SIG-M5 treated with dmso at 0.1 percent for 504 hours (cell line): ENCODE results near the gene FDXR.

ENCODE experiments used
- DNase-seq: peaks from one replicate; lab custom pipeline; 2025; ENCODE audit not compliant: unreplicated experiment; lab: John Stamatoyannopoulos, UW

FDXR gene

DNA sequence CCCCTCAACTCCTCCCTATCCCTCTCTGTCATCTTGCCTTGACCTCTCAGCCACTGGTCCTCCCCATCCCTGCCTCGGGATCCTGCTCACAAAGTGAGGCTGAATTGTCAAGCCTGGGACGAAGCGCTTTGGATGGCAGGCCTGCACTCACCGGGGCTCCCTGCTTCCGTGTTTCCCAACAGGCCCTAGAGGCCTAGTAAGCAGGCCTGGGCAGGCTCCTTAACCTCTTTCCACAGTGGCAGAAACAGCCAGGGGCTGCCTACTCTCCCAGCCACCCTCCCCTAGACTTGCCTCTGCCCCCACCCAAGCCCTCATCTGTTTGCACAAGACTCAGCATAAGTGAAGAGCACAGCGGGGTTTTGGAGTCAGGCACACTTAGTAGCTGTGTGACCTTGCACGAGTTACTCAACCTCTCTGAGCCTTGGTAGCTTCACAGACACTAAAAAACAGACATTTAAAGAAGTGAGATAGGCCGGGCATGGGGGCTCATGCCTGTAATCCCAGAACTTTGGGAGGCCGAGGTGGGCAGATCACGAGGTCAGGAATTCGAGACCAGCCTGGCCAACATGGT lies 25.7 kb upstream of the FDXR start:
- DNase-seq: no peak

DNA sequence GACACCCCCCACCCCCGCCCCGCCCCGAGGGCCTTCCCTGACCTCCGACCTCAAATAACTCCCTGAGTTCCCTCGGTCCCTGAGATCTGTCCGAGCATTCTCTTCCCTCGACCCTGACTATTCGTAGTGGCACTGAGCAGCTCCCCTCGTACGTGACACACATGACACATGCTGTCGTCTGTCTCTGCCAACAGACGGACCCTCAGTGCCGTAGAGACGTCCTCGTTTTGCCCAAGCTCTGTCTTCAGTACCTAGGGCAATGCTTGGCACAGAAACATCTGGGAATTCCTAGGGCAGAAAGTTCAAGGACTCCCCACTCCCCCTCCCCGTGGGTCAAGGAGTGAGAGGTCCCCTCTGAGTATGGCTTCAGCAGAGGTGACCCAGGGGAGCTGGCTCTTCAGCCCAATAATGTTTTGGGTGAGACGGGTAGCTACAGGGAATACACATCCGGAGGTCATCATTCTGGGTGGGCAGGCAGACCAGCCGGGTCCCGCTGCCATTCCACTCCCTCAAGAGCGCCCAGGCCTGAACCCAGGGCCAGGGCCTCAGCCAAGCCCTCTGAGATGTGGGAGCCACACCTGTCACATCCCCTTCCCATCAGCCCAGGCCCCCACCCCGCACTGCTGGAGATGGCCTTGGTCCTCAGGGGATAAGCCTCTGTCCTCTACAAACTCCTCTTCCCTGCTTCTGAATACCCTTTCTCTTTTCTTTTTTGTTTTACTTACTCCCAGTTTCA lies 21.3 kb upstream of the FDXR start:
- DNase-seq: no peak

DNA sequence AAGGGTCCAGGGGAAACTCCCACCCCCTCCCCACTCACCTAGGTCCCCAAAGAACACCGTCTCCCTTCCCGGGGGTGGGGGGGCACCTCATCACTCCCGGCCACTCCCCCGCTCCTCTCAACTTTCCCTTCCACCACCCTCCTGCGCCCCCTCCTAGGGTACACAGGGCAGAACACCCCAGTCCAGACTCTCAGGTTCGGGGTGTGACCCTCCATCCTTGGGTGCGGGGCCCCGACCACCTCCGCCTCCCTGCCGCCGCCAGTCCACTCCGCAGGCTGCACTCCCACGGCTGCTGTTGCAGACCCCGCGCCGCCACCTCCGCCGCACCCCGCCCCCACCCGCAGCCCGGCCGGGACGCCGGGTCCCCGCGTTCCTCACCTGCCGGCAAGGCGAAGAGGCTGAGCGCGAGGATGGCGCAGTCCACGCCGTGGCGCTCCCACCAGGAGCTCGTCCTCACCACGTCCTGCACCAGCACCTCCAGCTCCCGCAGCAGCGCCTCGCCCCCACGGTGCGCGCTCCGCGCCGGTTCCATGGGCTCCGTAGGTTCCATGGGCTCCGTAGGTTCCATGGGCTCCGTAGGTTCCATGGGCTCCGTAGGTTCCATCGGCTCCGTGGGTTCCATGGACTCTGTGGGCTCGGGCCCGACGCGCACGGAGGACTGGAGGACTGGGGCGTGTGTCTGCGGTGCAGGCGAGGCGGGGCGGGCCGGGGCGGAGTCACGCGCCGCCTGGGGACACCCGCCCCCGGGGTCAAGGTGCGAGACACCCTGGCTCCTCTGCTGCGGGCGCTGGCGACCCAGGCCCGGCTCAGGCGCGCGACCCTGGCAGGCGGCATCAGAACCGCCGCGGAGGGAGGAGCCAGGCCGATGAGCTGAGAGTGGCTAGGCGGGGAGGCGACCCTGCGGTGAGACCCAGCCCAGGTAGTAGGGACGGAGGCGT lies 20.4 kb upstream of the FDXR start, which contains the start of gene FADS6:
Gene FADS6 (minus strand): TSS at position 660 of the 938 bp plus-strand sequence. CDS start 38 bp downstream, at position 622.
- DNase-seq: no peak

DNA sequence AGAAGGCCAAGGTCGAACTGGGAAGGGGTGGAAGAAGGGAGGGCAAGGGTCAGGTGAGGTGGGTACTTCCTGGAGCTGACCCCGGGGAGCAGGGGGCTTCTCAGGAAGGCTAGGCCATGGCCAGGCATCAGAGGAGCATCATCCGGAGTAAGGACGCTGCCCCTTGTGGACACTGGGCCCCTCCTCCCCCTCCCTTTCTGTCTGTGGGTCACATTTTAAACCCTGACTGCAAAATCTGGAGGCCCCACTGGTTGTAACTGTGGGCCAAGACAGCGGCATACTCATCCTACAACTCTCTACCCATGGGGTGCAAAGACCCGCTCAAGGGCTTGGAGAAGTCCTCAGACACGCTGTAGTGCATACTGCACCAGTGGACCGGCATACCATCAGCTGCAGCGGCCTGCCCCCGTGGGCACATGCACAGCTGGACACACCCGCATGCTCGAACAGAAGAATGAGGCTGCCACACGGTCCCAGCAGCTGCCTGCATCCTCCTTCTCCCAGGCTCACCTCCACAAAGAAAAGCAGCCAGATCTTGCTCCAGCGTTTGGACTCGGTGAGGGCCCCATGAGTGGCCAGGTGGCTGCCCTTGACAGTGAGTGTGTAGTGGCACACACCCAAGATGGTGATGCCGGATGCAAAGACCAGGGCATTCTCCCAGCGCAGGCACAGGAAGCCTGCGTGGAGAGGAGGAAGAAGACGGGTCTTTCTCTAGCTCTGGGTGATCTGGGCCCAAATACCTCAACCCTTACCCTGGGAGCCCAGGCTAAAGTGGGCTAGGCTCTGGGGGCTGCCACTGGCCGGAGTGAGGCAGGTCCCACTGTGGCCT lies 19.4 kb upstream of the FDXR start:
- DNase-seq: no peak

DNA sequence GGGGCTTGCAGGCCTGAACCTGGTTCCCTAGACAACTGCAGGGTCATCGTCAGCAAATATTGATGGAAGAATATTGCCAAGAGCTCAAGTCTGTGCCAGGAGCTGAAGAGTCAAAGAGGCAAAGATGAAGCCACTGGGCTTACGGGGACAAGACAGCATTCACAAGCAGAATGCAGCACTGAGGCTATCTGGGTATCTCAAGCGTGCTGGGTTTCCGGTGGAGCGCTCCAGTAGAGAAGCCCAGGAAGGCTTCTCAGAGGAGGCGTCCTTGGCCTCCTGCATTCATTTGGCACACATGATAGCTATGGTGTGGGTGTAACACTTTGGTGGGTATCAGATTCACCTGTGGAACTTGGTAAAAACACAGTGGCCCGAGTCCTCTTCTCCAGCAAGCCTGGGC lies 17.8 kb upstream of the FDXR start:
- no peak for DNase-seq

DNA sequence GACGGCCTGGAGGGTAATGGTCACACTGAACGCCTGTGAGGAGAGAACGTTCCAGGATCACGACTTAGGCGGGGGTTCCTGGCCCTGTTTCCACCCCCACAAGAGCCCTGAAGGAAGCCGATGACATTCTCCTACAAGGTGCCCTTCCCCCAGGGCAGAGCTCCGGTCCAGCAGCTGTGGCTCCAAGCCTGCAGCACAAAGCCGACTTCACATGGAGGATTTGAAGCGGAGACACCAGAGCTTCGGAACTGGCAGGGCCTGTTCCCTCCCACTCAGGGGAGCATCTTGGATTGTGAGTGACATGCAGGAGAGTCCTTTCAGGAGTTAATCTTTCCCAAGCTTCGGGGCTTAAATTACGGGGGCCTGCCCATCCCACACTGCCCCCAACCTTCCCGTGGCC lies 15.7 kb upstream of the FDXR start:
- DNase-seq: no peak

DNA sequence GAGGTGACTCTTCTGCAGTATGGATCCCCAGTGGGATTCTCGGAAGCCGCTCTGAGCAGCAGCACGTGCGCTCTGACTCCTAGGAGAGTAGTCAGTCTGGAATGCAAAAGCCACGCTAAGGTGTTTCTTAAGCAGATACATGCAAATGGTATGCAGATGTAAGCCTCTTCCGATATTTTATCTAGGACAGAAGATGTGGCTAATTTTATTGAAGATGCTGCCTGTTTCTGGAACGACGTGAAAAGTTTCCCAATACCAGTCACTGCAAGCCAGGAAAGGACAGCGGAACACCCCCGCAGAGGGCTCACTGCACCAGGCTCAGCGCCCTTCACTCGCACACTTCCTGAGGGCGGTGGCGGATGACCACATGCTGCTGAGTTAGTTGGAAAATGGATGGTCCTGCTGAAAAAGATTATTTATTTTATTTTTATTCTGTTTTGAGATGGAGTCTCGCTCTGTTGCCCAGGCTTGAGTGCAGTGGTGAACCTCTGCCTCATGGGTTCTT lies 10.5 kb upstream of the FDXR start:
- DNase-seq: no peak

DNA sequence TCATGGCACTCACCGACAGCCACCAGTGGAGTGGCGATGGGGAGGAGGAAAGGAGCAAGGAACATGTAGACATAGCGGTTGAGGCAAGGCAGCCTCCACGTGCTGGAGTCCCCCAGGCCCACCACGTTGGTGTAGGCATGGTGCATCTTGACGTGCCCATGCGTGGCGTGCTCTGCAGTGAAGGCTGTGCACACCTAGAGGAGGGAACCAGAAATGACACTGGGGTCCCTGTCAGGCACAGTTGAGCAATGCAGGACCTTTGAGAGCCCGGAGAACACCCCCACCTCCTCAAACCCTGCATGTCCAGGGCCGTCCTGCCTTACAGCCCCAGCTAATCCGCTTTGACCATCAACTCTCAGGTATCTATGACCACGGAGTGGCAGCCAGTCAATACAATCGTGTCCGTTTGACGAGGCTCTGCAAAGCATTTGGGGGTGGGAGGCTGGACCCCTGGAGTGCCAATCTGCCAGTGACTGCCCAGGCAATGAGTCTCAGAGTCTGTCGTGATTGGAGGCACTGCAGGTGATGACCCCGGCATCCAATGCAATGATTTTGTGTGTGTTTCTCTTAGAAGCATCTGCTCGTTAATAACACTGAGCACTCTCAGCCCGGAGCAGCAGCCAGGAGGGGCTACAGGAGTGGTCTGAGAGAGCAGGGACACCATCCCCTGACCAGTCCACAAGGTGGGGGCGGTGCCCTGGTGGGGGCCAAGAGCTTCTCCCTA lies 9.9 kb upstream of the FDXR start:
- no peak for DNase-seq

DNA sequence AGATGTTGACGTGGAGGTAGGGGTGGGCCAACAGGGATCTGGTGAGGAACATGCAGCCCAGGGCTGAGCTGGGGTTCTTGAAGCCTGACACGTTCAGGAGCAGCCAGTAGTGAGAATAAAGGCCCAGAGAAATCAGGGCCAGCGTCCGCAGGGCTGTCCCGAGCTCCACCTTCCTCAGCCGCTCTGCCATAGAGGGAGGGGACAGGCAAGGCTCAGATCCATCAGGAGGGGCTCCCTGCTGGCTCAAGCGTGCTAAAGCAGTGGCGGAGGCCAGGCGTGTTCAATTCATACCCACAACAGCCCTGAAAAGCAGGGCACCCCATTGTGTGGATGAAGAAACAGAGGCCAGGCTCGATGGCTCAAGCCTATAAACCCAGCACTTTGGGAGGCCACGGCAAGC lies 8.3 kb upstream of the FDXR start:
- no peak for DNase-seq

DNA sequence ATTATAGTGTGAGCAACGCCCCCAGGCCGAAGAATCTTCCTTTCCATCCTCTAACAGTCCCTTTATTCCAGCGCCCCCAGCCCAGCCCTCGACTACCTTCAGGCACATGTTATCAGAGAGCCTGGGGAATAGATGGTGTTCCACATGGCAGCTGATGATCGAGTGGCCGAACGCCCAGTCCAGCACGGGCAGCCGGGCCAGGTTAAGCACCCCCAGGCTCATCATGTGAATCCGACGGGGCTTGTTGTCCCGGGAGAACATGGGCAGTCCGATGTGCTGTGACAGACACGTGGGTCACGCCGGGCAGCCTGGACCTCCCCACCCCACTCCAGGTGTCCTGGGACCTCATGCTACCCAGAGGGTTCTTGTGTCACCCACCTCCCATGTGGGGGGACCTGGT lies 6.5 kb upstream of the FDXR start:
- DNase-seq: no peak

DNA sequence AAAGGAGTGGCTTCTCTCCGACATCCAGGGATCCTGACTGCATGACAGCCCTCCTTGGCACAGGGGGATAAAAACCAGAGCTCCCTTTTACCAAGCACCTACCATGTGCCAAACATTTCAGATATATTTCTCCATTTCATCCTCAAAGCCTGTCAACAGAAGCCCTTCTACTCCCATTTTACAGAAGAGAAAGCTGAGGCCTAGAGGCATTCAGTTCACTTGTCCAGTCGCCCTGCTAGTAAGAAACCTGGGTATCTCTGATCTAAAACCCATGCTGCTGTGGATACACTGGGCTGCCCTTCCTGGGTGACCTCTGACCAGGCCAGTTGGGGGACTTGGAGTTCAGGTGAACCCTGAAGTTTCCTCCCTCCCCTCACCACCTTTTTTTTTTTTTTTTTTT lies 5.9 kb upstream of the FDXR start:
- no peak for DNase-seq

DNA sequence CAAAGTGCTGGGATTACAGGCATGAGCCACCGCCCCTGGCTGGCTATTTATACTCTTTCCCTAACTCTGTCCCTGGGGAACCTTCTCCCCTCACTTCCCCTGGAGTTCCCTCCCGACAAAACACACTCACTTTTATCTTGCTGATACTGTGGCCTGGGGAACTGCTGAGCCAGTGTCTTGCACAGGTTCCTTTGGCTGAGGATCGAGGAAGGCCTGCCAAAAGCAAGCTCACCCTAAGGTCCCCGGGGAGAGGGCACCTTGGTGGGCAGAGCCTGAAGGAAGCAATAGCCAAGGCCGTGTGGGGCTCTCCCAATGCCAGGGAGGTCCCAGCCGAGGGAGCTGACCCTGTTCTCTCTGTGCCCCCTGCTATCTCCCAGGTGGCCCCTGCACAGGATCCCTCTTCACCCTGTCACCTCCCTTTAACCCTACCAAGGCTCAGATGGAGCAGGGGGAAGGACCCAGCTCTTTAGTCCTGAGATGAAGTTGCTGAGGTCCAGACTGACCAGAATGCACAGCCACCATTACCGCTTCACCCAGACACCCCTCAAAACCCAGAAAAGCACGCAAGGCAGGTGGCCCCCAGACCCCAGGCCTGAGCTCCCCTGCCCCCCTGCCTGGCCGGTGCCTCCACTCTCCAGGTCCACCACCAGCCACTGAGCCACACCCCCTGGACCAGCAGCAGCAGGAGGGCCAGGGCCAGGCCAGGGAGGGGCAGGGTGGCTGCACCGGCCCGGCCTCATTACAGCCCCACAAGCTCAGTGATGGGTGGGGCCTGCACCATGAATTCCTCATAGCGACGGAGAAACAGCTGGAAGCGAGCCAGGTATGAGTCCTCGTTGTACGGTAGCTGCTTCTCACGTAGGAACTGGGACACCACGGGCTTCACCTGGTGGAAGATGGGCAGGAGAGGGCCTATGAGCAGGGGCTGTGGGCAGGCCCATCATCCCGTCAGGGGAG lies 5.1 kb upstream of the FDXR start:
- DNase-seq: no peak

DNA sequence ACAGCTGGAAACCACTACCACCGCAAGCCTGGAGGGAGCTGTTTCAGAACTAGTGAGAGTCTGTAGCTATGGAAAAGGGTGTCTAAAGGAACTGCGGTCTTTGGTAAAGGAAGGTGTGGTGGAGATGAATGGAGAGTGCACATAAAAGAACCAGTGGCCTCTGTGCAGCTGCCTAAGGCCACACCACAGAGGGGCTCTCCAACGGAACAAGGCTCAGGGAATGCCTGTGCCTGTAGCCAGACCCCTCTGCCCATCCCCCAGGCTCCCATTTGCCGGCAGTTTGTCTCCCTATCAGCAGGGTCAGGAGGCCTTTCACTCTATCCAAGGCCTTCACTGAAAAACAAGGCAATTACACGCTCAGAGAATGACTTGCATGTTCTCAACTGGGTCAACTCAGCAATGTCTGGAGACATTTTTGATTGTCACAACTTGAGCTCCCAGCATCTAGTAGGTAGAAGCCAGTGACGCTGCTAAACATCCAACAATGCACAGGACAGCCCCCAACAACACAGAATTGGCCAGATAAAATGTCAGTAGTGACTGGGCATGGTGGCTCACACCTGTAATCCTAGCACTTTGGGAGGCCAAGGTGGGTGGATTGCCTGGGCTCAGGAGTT lies 3.3 kb upstream of the FDXR start:
- no peak for DNase-seq

DNA sequence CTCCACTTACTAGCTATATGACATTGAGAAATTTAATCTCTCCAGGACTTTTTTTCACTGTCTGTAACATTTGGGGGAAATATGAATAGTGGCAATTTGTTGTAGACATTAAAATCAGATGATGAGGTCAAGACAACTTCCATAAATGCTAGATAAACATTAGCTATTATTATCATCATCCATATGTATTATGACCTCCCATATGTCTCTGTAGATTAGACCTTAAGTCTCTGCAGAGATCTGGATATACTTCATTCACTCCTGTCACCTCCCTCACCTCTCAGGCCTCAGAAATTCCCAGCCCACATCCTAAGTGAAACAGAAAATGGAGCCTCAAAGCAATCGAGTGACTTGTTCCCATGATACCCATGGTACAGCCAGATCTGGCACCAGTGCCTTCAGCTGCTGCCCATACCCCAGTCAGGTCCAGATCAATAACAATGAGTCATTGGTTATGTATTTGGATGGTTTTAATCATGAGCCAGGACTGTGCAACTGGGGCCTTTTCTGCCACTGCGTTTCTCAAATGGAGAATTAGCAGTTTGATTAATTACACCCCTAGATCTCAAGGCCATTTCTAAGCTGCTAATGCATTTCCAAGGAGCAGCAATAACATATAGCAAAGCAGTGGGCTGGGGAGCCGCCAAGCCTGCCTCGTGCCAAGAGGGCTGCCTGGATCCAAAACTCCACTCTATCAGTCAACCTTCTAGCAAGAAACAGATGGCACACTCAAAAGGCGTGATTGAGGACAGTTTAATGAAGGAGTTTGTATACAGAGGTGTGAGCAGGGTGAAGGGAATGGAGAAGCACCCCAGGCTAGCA lies 2.6 kb upstream of the FDXR start:
- DNase-seq: no peak

DNA sequence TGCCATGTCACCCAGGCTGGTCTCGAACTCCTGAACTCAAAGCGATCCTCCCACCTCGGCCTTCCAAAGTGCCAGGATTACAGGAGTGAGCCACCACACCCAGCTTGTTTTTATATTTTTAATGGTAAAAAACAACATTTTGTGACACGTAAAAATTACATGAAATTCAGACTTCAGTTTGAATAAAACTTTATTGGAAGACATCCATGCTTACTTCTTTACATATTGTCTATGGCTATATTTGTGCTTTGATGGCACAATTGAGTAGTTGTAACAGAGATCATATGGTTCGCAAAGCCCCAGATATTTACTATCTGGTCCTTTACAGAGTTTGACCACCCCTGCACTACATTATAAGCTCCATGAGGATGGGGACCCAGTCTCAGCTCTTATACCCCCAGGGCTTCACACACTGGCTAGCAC lies 1.8 kb upstream of the FDXR start:
- no peak for DNase-seq

DNA sequence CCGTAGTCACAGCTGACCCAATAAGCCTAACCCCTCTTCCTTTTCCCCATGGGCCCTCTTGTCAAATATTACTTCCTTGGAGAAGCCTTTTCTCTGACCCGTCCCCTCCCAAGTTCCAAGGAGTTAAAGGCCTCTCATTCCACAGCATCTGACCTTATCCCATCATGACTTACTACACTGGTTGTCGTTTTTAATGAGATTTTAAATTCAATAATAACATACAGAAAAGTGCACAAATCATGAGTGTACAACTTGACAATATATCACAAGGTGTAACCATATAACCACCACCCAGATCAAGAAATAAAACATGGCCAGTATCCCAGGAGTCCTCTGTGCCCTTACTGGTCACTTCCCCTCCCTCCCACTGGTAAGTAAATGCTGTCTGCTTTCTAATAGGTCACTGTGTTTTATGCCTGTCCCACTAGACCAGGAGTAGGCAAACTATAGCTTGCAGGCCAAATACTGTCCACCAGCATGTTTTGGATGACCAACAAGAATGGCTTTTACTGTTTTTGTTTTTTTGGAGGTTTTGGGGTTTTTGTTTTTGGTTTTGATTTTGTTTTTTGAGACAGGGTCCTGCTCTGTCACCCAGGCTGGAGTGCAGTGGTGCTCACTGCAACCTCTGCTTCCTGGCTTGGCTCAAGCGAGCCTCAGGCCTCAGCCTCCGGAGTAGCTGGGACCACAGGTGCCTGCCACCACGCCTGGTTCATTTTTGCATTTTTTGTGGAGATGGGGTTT lies 1.2 kb upstream of the FDXR start:
- no peak for DNase-seq
